Measurements from ENCODE around the gene TXNDC17. TPM values are rescaled to one million over a fixed set of nuclear protein-coding genes. Genes with fewer than 3 reads are reported as not detected.
"Not testable (repeated sequence)": the region's sequence is repeated elsewhere in the genome, so short reads cannot be mapped to it uniquely, and the experiment has no call there.

TXNDC17 gene
- total RNA-seq, 1 experiment from 2014 or later = 303 TPM

- no peak for DNase-seq (ENCODE audit: low spot score)
These were observed 43.0 kb downstream of the TXNDC17 start for GRCh38 chr17:6683730-6684459.

GRCh38 chr17:6684460-6684783 is 43.6 kb downstream of the TXNDC17 start:
- DNase-seq (ENCODE audit: low spot score) = no peak

GRCh38 chr17:6684881-6685767 is 44.3 kb downstream of the TXNDC17 start:
- no peak for DNase-seq (ENCODE audit: low spot score)

- no peak for DNase-seq (ENCODE audit: low spot score)
These were observed 45.2 kb downstream of the TXNDC17 start for GRCh38 chr17:6686026-6686425.

- no peak for DNase-seq (ENCODE audit: low spot score)
These were observed 48.1 kb downstream of the TXNDC17 start for GRCh38 chr17:6688944-6689343.

GRCh38 chr17:6690641-6691040 is 49.8 kb downstream of the TXNDC17 start:
- no peak for DNase-seq (ENCODE audit: low spot score)

GRCh38 chr17:6691546-6691945 is 50.7 kb downstream of the TXNDC17 start:
- no peak for DNase-seq (ENCODE audit: low spot score)

GRCh38 chr17:6691958-6692357 is 51.1 kb downstream of the TXNDC17 start:
- not testable (repeated sequence) for DNase-seq (ENCODE audit: low spot score)

Other genes with a start within 250 kb of the TXNDC17 start
- gene AIPL1, start 205.9 kb upstream of the TXNDC17 start, total RNA-seq (2014; rRNA removed; shearing (Covaris generic)) = not detected in 2 replicates
- gene PIMREG, start 196.6 kb upstream of the TXNDC17 start, total RNA-seq (2014; rRNA removed; shearing (Covaris generic)) = 30.7 and 50.8 TPM in 2 replicates
- gene PITPNM3, start 84.5 kb upstream of the TXNDC17 start, total RNA-seq (2014; rRNA removed; shearing (Covaris generic)) = 0.15 and 0.18 TPM in 2 replicates
- gene KIAA0753, start 349 bp upstream of the TXNDC17 start, total RNA-seq (2014; rRNA removed; shearing (Covaris generic)) = 6.6 and 6.7 TPM in 2 replicates
- 16.3 and 19.2 TPM in 2 replicates for gene MED31, start 10.5 kb downstream of the TXNDC17 start, total RNA-seq (2014; rRNA removed; shearing (Covaris generic))
- gene C17orf100, start 10.7 kb downstream of the TXNDC17 start, total RNA-seq (2014; rRNA removed; shearing (Covaris generic)) = 0.29 TPM in 1 of 2 replicates, not detected in the other
- not detected in 2 replicates for gene SLC13A5, start 72.3 kb downstream of the TXNDC17 start, total RNA-seq (2014; rRNA removed; shearing (Covaris generic))
- 33.0 and 44.8 TPM in 2 replicates for gene XAF1, start 115.0 kb downstream of the TXNDC17 start, total RNA-seq (2014; rRNA removed; shearing (Covaris generic))
- gene FBXO39, start 135.2 kb downstream of the TXNDC17 start, total RNA-seq (2014; rRNA removed; shearing (Covaris generic)) = 0.06 TPM in 1 of 2 replicates, not detected in the other
- not detected in 2 replicates for gene TEKT1, start 190.7 kb downstream of the TXNDC17 start, total RNA-seq (2014; rRNA removed; shearing (Covaris generic))

Data from H4 (cell line).